Ammon's horn (tissue), 1 donor: ENCODE data around the gene RBFOX2.

Source experiments
- DNase-seq: peaks from one replicate; pipeline ENCODE4 v3.0.0-alpha.2; 2016; ENCODE audit warnings: low spot score

The RBFOX2 gene

DNA sequence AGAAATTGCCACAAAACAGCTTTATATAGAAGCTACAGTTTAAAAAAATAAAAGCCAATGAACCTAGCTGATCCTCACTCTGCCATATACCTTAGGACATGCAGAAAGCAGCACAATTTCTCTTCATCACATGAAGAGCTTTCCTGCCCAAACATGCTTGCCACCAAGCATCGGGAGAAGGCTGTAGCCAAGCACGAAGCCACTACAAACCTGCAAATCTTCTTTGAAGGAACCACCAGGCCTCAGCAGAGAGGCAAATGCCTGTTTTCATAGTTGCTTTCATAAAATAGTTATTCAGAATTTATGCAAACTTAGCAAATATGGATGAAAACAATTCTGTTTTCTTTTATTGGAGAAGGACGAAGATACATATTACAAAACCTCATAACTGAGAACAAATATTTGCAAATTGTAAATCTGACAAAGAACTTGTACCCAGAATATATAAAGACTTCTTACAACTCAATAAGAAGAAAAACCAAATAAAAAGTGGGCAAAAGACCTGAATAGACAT, 100.3 kb downstream of the RBFOX2 start:
- no peak for DNase-seq

DNA sequence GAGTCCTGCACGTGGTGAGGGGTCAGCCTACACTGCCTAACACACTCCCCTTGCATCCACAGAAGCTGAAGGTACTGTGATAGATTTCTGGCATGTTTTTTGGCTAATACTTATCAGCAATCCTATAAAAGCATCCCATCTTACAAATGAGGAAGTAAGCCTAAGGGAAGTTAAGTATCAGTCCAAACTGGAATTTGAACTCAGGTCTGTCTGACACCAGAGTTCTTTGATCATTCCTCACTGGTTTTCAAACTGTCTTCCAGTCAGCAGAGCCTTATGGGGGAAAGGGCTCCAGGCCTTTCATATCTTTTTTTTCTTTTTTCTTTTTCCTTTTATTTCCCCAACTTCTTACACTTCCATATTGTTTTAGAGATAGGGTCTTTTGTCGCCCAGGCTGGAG, 105.6 kb downstream of the RBFOX2 start:
- DNase-seq, result no peak

DNA sequence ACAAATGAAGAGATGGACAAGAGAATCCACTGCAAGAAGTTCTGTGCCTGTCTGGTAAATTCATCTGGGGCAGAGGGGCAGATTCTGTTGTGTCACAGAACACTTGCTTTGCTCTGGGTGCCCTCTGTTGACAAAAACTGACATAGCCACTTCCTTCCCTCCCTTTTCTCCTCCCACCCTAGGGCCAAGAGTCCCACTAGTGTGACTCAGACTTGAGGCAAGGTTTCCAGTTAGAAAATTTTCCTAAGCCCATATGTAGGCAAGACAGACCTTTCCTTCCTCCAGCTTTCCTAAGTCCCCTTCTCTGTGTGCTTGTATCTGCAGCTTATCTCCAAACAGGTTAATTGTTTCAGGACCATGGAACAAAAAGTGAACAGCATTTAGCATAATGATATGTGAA, 106.8 kb downstream of the RBFOX2 start:
- DNase-seq, result peak; percentile 78

DNA sequence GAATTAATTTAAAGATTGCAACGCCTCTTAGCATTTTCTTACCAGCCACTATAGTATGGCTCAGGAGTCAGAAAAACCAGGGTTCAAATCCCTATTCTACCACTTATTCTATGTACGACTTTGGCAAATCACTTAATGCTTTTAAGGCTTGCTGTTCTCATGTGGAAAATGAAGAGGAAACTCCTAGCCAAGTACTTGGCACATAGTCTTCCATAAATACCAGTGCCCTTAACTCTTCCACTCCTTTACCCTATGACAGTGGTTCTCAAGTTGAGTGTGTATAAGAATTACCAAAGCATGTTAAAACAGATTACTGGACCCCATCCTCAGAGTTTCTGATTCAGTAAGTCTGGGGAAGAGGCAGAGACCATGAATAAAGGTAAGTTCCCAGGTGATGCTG, 107.6 kb downstream of the RBFOX2 start:
- DNase-seq, result no peak

DNA sequence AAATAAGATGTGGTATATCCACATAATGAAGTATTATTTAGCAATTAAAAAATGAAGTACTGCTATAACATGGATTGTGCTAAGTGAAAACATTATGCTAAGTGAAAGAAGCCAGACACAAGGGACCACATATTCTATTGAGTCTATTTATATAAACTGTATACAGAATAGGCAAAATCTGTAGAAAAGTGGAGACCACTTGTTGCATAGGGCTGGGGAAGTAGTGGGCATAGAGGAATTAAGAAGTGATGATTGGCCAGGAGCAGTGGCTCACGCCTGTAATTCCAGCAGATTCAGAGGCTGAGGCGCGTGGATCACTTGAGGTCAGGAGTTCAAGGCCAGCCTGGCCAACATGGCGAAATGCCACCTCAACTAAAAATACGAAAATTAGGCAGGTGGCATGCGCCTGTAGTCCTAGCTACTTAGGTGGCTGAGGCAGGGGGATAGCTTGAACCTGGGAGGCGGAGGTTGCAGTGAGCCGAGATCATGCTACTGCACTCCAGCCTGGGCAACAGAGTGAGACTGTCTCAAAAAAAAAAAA, 109.6 kb downstream of the RBFOX2 start:
- no peak for DNase-seq

DNA sequence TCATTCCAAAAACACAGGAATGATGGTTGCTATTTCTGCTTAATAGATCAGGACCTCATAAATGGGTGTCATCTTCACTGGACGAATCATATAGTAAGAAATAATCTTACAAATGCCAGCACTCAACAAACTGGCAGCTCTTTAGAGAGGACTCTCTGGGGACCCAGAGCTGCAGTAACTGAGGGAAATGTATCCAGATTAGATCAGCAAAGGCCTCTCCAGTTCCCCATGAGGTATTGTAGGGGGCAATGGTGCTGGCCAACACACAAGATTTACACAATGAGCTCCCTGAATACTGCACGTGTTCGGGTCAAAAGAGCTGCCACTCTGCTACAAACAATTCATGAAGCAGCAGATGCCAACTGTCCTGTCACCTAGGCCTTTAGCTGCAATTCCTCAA, 110.2 kb downstream of the RBFOX2 start:
- peak; percentile 34 for DNase-seq

DNA sequence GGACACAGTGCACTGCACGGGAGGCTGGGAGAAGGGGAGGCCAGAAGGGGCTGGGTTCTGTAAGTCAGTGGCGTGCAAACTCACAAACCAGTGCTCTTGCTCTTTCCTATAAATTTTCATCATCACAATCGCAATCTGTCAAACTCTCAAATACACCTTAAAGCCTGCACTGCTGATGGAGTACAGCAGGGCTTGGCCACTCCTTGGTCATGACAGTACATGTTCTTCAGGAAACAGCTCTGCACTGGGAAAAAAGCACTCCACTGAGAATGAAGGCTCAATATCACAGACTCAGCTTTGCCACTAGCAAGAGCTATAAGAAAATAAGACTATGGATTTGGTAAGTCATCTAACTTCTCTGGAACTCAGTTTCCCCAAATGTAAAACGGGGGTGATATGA, 111.0 kb downstream of the RBFOX2 start:
- no peak for DNase-seq

DNA sequence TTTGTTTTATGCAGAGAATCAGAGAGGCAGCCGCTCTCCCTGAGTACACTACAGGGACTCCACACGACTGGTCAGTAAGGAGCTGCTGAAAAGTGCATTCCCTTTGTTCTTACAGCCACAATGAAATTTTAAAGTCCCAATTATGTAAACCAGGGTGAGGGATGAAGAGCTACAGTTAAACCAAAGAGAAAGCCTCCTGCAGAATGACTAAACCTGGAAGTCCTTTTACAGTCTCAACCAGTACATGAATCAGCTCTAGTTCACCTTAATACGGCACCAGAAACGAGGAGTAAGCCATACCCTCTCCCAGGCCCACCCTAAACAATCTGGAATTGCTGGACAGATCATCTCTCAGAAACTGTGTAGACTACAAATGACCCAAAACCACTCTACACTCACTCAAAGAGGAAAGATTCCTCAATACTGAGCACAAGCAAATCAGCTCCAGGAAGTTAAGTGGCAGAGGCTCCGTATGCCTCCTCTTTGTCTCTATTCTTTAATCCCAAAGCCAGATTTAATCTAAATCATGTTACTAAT, 113.1 kb downstream of the RBFOX2 start:
- peak; percentile 21 for DNase-seq

DNA sequence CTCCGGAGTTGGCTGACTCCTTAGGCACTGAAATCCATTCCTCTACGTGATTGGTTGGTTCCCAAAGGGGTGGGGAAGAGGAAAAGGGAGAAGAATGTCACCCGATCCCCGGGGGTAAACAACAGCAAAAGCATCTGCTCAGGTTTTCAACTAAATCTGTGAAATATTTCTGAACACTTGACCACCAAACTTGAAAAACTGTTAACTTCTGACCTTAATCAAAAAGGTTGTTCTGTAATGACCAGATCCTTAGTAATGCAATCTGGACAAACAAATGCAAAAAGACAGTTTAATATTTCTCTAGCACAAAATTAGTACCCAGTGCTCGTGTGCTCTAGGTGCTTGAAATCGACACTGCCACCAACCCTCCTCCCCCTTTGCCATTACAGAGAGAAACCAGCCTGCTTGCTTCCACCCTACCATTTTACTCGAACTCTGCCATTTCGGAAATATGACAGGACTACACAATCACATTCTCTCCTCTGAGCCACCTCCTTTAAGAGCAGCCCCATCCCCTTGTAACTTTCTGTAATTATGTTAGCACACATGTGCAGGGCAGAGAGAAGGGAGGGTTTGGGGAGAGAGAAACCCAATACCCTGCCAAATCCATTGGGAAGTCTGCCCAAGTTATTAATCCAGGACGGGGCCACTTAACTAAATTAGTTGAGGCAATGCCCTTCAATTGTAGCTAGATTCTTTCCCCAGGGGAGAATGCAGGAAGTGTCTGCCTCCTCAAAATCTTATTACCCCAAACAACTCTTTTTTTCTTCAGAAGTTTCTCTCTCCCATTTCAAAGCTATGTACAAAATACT, 113.8 kb downstream of the RBFOX2 start:
- peak; percentile 96 for DNase-seq

DNA sequence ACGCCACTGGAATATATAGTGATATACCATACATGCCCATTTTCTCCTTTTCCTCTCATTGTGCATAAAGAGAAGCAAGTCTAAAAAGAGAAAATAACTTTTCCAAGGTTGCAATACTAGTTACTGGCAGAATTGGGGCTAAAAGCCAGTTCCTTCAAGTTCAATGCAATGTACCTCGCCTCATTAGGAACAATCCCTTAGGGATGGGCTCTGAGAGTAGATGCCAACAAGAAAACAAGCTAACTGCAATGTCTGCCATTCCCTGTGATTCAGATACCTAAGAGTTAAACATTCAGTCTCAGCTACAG, 114.3 kb downstream of the RBFOX2 start:
- DNase-seq, result no peak

DNA sequence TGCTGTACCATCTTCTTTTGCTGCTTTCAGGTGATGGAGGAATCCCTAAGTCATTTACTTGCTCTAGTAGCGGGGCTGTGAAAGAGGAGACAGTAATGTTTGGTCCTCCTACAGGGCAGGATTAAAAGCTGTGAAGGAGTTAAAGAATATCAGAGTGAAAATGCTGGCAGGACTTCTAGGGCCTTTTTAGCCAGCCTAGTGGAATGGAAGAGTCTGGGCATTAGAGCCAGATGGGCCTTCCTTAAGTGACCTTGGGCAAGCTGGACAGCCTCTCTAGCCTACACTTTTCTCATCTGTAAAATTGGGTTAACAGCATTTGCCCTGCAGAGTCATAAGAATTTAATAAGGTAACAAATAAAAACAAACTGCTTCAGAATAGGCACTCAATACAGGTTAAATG, 114.7 kb downstream of the RBFOX2 start:
- DNase-seq, result peak; percentile 20

DNA sequence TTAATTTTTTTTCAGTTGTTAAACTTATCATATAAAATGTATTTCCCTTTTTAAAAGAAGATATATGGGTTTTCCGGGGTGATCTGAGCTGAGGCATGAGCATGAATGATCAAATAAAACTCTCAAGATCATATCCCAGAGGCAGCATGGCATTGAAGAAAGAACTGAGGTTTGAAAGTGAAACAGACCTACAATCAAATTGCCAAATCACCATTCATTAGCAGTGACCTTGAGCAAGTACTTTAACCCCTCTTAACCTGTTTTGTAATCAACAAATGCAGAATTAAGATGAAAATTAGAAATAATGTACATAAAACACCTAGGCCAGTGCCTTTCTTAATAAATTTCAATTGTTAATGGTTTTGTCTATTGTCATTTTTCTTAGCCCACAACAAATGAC, 116.0 kb downstream of the RBFOX2 start:
- DNase-seq, result no peak

DNA sequence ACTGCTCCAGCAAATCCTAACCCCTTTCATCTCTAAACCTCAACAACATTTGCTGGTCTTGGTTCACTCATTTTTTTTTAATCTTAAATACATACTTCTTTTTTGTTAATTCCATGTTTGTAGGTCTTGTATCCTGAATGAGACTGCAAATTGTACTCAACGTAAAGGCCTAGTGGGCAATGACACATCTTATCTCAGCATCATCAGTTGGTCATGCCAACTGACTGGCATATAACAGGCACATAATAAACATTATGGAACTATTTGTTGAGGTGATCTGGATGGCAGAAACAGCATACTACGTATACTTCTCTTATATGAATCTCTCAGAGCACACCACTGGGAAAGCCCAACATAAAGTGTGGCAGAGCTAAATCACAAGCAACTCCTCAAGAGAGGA, 116.7 kb downstream of the RBFOX2 start:
- DNase-seq, result no peak

DNA sequence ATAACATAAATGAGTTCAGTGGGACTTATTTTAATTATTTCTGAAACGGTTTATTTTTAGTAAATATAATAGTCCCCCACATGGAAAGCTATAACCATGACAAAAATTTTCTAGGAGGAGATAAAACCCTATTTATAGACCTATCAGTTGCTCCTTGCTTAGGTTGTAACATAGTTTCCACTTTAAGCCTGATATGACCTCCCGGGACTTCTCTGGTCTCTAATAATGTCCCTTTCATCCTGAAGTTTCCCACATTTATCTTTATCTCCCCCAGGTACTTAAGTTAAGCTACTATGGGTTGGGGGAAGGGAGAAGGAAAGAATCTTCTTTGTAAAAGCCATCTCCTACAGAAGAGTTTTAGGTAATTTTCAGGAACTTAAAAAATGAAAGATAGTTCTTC, 117.7 kb downstream of the RBFOX2 start:
- no peak for DNase-seq

DNA sequence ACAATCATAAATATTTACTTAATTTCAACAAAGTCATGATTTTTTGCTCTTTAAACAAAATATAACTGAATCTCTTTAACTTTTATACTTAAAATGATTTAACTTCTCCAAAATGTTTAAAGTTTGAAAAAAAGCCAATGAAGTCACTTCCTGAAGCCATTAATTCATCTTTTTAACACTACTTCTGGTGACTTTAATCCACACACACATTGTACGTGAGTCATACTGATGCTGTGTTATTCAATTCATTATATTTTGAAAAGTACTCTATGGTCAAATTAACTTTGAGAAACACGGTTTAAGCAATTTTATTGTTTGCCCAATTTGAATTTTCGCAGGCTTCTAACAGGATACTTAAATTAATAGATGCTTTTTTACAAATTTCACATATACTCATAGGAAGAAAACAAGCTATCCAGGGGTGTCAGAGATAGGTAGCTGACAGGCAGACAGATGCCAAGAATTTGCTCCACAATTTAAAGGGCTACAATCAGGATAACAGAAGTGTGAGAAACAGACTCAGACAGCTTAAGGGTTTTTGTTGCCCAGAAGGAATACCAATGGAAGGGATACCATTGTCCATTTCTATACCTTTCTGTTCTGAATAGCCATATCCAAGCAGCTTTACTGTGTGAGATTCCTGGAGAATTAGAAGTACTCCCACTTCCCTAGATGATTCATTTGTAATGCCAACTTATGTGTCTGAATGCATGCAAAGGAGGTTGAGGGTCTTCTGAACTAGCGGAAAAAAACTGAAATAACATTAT, 118.4 kb downstream of the RBFOX2 start:
- DNase-seq, result no peak

DNA sequence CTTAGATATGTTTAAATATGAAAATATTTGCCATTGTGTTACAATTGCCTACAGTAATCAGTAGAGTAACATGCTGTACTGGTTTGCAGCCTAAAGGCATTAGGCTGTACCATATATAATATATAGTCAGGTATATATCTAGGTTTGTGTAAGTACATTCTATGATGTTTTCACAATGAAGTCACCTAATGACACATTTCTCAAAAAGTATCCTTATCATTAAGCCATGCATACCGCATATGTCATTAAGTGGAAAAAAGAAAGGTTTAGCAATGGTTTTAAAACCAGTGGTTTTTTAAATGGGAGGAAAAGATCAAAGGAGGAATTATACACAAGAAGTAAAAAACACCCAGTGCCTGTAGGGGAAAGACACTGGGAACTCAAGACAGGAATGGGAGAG, 122.7 kb downstream of the RBFOX2 start:
- DNase-seq, result no peak

DNA sequence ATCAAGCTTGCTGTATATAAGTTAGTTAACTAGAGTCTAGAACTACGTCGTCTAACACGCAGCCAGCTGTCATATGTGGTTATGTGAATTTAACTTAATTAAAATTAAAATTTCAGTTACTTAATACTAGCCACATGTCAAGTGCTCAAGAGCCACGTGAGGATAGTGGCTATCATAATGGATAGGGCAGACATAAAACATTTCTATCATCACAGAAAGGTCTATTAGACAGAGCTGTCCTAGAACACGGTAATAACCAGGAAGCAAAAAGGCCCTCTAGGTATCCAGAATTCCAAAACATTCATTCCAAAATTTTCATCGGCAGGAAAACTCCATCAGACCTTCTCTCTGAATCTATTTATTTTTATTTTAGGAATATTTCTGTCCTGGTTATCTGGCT, 123.9 kb downstream of the RBFOX2 start:
- DNase-seq, result no peak

DNA sequence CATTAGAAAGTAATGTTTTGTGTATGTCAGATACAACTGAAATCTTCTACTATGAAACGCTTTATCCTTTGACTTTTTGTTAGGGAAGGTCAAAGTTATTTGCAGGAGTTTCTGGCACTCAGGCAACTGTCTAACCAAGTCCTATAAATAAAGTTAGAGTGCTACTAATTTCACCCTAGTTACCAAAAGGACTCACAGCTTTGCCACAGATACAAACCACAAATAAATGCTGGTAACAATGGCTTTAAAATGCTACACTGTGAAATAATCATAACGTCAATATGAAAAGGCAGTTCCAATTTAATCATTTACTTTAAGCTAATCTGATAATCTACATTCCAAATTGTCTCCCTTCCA, 124.3 kb downstream of the RBFOX2 start:
- no peak for DNase-seq

DNA sequence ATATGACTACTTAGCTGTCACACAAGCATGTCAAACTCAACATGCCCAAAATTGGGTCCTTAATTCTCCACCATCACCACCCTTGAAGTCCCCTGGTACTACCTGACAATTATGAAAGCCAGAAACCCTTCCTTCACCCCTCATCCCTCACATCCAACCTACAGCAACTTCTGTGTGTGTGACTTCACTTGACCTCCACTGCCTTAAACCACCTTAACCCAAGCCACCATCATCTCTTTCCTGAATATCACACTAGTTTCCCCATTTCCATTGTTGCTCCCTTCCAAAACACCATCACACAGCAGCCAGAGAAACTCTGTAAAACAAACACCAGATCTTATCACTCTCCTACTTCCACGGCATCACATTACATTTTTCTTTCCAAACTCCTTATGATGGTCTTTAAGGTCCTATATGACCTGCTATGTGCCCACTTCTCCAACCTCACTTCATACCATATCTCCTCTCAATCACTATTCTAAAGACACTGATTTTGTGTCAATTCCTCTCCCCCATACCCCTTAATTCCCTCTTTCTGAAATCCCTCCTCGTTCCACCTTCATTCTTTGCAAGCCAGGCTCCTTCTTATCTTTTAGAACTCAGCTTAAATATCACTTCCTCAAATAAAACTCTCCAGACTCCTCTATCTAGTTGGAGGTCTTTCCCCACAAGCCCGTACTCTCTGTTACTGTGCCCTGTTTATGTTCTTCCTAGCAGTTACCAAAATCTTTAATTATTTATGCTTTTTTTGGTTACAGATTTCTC, 124.9 kb downstream of the RBFOX2 start:
- DNase-seq, result no peak

DNA sequence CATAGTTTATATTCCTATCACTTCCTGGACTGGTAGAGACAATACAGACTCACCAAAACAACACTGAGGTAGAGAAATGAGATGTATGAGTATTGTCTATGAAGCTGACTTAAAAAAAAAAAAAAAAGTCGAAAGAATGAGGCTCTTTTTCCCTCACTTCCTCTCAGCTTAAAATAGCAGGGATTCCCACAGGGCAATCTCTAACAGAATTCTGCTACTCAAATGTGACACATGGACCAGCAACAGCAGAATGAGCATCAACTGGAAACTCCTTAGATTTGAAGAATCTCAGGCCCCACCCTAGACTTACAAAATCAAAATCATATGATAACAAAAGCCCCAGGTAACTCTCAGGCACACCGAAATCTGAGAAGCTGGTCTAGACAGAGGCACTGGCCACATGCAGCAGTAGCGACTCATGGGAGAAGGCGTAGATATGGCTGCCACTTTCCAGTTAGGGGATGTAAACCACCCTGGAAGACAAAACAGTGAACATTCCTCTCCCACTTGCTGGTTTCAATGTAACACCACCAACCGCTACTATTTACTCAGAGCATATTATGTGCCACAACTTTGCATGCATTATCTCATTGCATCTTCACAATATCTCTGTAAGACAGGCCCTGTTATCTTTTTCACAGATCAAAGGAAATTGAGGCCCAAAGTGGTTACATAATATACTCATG, 128.0 kb downstream of the RBFOX2 start:
- DNase-seq, result no peak

DNA sequence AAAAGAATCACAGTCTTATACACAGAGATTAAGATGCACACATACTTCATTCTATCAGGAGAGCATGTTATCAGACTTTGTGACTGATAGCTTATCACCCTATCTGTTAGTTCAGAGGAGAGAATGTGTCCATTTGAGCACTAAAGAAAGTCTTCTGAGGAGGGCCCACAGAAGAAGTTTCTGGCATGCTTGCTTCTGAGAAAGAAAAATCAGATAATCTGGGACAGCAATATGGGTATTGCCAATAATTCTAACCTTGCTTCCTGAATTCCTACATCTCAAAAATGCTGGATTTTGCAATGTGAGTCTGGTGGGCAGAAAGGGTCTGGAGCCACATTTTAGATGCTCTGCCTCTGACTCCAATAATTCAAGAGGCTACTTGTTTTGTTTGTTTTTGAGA, 128.9 kb downstream of the RBFOX2 start:
- DNase-seq, result no peak
